Suprapubic skin (tissue), 4 donors: ENCODE results near the gene NSMF. TPM values are rescaled to one million over a fixed set of nuclear protein-coding genes. Genes with fewer than 3 reads are reported as not detected.
"Not testable (repeated sequence)": the region's sequence is repeated elsewhere in the genome, so short reads cannot be mapped to it uniquely, and the experiment has no call there.

Source experiments
- DNase-seq, 2 donors: peaks; one replicate each; pipeline ENCODE4 v3.0.0-alpha.2; 2019; ENCODE audit warnings: low spot score in 2 of 2
- H3K27ac ChIP-seq: fragments of 200-600 bp; sonication (generic); one replicate; pipeline ENCODE4 v1.5.1; 2019
- H3K27me3 ChIP-seq: fragments of 200-600 bp; sonication (generic); one replicate; pipeline ENCODE4 v1.5.1; 2019
- H3K36me3 ChIP-seq: fragments of 200-600 bp; sonication (generic); one replicate; pipeline ENCODE4 v1.5.1; 2019
- H3K4me1 ChIP-seq: fragments of 200-600 bp; sonication (generic); one replicate; pipeline ENCODE4 v1.5.1; 2019
- H3K4me3 ChIP-seq: fragments of 200-600 bp; sonication (generic); one replicate; pipeline ENCODE4 v1.5.1; 2019; ENCODE audit warnings: mild to moderate bottlenecking
- H3K9me3 ChIP-seq: fragments of 200-600 bp; sonication (generic); one replicate; pipeline ENCODE4 v1.5.1; 2019
- CTCF ChIP-seq, 2 donors: fragments of 200-600 bp in 1 of 2; fragments of 450-650 bp in 1 of 2; sonication (generic) in 1 of 2; IDR thresholded peaks; one replicate each; pipeline ENCODE4 v1.5.1; 2016 to 2019; ENCODE audit warnings: antibody characterized with exemption in 2 of 2, mild to moderate bottlenecking in 1 of 2, moderate library complexity in 1 of 2
- EP300 ChIP-seq: sonication (generic); formaldehyde crosslinking; IDR thresholded peaks from one replicate; pipeline ENCODE4 v1.6.1; 2017; ENCODE audit warnings: antibody characterized with exemption
- POLR2A ChIP-seq, 2 donors: fragments of 450-650 bp; IDR thresholded peaks; one replicate each; pipeline ENCODE4 v1.6.1; 2017; ENCODE audit warnings: antibody characterized with exemption in 2 of 2, mild to moderate bottlenecking in 2 of 2, moderate library complexity in 2 of 2
- POLR2AphosphoS5 ChIP-seq, 3 donors: sonication (generic); formaldehyde crosslinking; IDR thresholded peaks; one replicate each; pipeline ENCODE4 v1.6.1; 2017; ENCODE audit warnings: antibody characterized with exemption in 3 of 3
- WGBS: methylation state at CpG from one replicate; pipeline ENCODE4 v1.1.5; 2018; 5-methylcytosine and 5-hydroxymethylcytosine counted together
- total RNA-seq, 4 donors: library from RNA; depleted of rRNA; stranded (reverse); fragments of >200 nt; gene quantifications; one replicate each; pipeline ENCODE4 v1.1.0, GENCODE V29; 2016

Gene NSMF
- total RNA-seq, 4 donors from 2014 or later: 36.1 to 48.1 (median 39.8) TPM

- Histone ChIP-seq H3K27ac (no peak overlapping the region), H3K9me3 (no peaks in the 10 kb centered on the region), H3K27me3 (no peaks in the 10 kb centered on the region), H3K4me3 (no peak overlapping the region), H3K36me3 (peaks cover 23% of the 10 kb centered on the region), H3K4me1 (no peaks in the 10 kb centered on the region)
- no peak for TF ChIP-seq CTCF (IDR thresholded peaks at IDR 0.05)
- no peak for TF ChIP-seq POLR2AphosphoS5 (IDR thresholded peaks at IDR 0.05)
- no peak for TF ChIP-seq POLR2A (IDR thresholded peaks at IDR 0.05)
- no peak for TF ChIP-seq EP300
- no peak for DNase-seq
- 96% methylated on average over 7 of the region's 7 CpGs for WGBS
Measured at GRCh38 chr9:137467896-137468295, 8.8 kb upstream of the NSMF start.

GRCh38 chr9:137467161-137467581 is 8.0 kb upstream of the NSMF start:
- TF ChIP-seq CTCF (IDR thresholded peaks at IDR 0.05): no peak
- no peak for TF ChIP-seq POLR2A (IDR thresholded peaks at IDR 0.05)
- TF ChIP-seq POLR2AphosphoS5 (IDR thresholded peaks at IDR 0.05): no peak
- TF ChIP-seq EP300: no peak
- Histone ChIP-seq H3K27ac (no peak overlapping the region), H3K36me3 (peaks cover 25% of the 10 kb centered on the region), H3K4me1 (no peaks in the 10 kb centered on the region), H3K27me3 (no peaks in the 10 kb centered on the region), H3K9me3 (no peaks in the 10 kb centered on the region), H3K4me3 (no peak overlapping the region)
- 98% methylated on average over 4 of the region's 16 CpGs for WGBS
- DNase-seq: no peak

GRCh38 chr9:137466389-137467085 is 7.4 kb upstream of the NSMF start:
- H3K4me1 ChIP-seq, H3K27me3 ChIP-seq, H3K27ac ChIP-seq, H3K4me3 ChIP-seq, H3K9me3 ChIP-seq: not testable (repeated sequence)
- DNase-seq: peak in 1 of 2 donors; percentile 50
- 91% methylated on average over 35 of the region's 35 CpGs for WGBS
- H3K36me3 ChIP-seq: peaks cover 30% of the 10 kb centered on the region

GRCh38 chr9:137465720-137466388 is 6.7 kb upstream of the NSMF start:
- peak; percentile 54 to 59 for DNase-seq
- TF ChIP-seq CTCF (IDR thresholded peaks at IDR 0.05) (no peak), EP300 (no peak), POLR2A (IDR thresholded peaks at IDR 0.05) (no peak), POLR2AphosphoS5 (IDR thresholded peaks at IDR 0.05) (no peak)
- 80% methylated on average over 21 of the region's 23 CpGs for WGBS

GRCh38 chr9:137465000-137465719 is 6.0 kb upstream of the NSMF start:
- peaks cover 30% of the 10 kb centered on the region for H3K36me3 ChIP-seq
- no peaks in the 10 kb centered on the region for H3K9me3 ChIP-seq
- H3K4me3 ChIP-seq: no peak overlapping the region
- peak in 1 of 2 donors; percentile 53 for DNase-seq
- H3K27me3 ChIP-seq: no peaks in the 10 kb centered on the region
- no peak overlapping the region for H3K27ac ChIP-seq
- TF ChIP-seq POLR2AphosphoS5 (IDR thresholded peaks at IDR 0.05) (no peak), CTCF (IDR thresholded peaks at IDR 0.05) (no peak), POLR2A (IDR thresholded peaks at IDR 0.05) (no peak), EP300 (no peak)
- H3K4me1 ChIP-seq: peaks cover 3% of the 10 kb centered on the region
- WGBS: 84% methylated on average over 12 of the region's 23 CpGs

More at GRCh38 chr9:137465720-137466388, 6.7 kb upstream of the NSMF start:
- Histone ChIP-seq H3K9me3 (no peaks in the 10 kb centered on the region), H3K36me3 (peaks cover 30% of the 10 kb centered on the region), H3K4me3 (no peak overlapping the region), H3K4me1 (no peaks in the 10 kb centered on the region), H3K27me3 (no peaks in the 10 kb centered on the region), H3K27ac (no peak overlapping the region)
